ENCODE data around the gene KIF13A. TPM values are rescaled to one million over a fixed set of nuclear protein-coding genes. Genes with fewer than 3 reads are reported as not detected.

The KIF13A gene
- total and polyA plus RNA-seq, 9 of the 15 experiments (the other 6 are each of a cell fraction or from before 2014, with no cell fraction given): 3.6 to 44.3 (median 29.7) TPM

DNA sequence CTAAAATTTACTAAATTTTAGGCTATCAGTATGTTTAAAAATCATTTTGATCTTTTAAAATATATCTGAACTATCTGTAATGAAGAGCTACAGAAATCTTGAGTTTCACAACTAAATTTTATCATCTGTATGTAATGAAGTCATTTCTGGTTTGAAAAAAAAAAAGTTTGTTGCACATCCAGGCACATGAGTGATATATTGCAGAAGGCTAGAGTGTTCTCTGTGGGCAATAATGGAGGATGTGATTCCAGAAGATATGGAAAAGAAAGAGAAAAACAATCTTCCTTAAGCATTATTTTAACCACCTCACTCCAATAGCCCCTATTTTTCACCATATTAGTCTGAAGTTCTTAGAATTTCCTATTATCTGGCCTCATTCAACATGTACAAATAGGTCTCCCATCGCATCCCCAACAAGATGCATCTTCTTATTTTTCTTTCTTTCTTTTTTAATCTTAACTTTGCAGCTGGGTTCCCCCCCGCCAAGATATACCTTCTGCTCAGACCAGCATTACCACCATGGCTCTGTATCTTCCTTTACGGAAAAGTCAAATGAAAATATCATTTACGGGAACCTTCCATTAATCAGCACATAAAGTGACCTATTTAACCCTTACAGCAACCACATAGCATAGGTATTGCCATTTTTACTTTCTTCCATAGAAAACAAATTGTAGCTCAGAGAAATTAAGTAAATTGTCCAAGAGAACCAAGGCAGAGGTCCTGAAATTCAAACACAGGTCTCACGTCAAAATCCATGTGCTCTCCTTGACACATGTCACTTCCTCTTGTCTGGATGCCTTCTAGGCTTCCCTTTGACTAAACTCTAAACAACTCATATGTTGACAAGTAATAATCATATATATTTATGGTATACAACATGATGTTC, 116.9 kb downstream of the KIF13A start:
- FAIRE-seq (no peak), ATAC-seq (peak; percentile 13; the same call in 2 of the 3 replicates)
- H3K4me2 ChIP-seq (ENCODE audit: insufficient read depth, low read length): no peak overlapping the region
- TF ChIP-seq DPF2 (IDR thresholded peaks at IDR 0.05): 0 out of 2 replicates have a peak, but pooled peaks have one; percentile 31
- TF ChIP-seq MLLT1 (IDR thresholded peaks at IDR 0.05): no peak
- no peak for TF ChIP-seq ZBTB8A (IDR thresholded peaks at IDR 0.05; ENCODE audit: partially characterized antibody)
- TF ChIP-seq, protein P1, sequence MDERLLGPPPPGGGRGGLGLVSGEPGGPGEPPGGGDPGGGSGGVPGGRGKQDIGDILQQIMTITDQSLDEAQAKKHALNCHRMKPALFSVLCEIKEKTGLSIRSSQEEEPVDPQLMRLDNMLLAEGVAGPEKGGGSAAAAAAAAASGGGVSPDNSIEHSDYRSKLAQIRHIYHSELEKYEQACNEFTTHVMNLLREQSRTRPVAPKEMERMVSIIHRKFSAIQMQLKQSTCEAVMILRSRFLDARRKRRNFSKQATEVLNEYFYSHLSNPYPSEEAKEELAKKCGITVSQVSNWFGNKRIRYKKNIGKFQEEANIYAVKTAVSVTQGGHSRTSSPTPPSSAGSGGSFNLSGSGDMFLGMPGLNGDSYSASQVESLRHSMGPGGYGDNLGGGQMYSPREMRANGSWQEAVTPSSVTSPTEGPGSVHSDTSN (CRISPR knock-in tag; IDR thresholded peaks at IDR 0.05; ENCODE audit: low read depth): no peak
- TF ChIP-seq, protein P1 (tag; conservative IDR thresholded peaks at IDR 0.05; ENCODE audit: low read depth): peak; percentile 57
- TF ChIP-seq NCOR1 (IDR thresholded peaks at IDR 0.05): peak; percentile 41; the same call in 1 of the 2 replicates

More for the DNA sequence above, 116.9 kb downstream of the KIF13A start:
- H4K20me1 ChIP-seq (replicated peaks; ENCODE audit: control insufficient read depth, insufficient read depth, low read length): no peaks in the 10 kb centered on the region
- peak overlapping the region; percentile 7; the same call in 1 of the 2 replicates for H2AFZ ChIP-seq (ENCODE audit: low read depth, low read length)
- intact Hi-C loops (cut with micrococcal nuclease): no loop called here
- POLR2A ChIA-PET: interaction anchor here (0.6 kb wide), 1 partner anchor 52 kb away, joined by 3 read pairs; no protein-coding TSS in a partner anchor
- in situ Hi-C loops (cut with MboI): no loop called here
- BruUV-seq (replicated peaks): TSS peak; percentile 5
- H3K9me1 ChIP-seq (ENCODE audit: control insufficient read depth, insufficient read depth, low read length): no peaks in the 10 kb centered on the region
- DNase-seq (ENCODE audit: extremely low read depth in 1 of 4, low spot score in 3 of 4): peak in 3 of 4 experiments; percentile 37 to 49 (median 48)
- H3K4me1 ChIP-seq (replicated peaks in 1 of 2; ENCODE audit: control insufficient read depth in 2 of 2, insufficient read depth in 2 of 2, low read length in 2 of 2): peaks cover 21 to 49% of the 10 kb centered on the region in 2 experiments
- no peaks in the 10 kb centered on the region; the same call in 1 of the 2 replicates for H3K9me3 ChIP-seq (replicated peaks; ENCODE audit: control insufficient read depth, insufficient read depth, low read depth, low read length)
- WGBS (ENCODE audit: insufficient coverage, low coverage, missing lambda C conversion rate): 16% methylated on average over 5 of the region's 5 CpGs
- H3K27ac ChIP-seq (ENCODE audit: extremely low read depth, low read depth, low read length): peak overlapping the region; percentile 51; the same call in 1 of the 3 replicates
- CTCF ChIA-PET (ENCODE audit: low intra/inter-chr PET ratio): no interaction called here
- no peaks in the 10 kb centered on the region for H3K27me3 ChIP-seq (ENCODE audit: control insufficient read depth in 2 of 2, insufficient read depth in 2 of 2, low read length in 2 of 2)
- no peak overlapping the region for H3K9ac ChIP-seq (ENCODE audit: insufficient read depth in 1 of 2, low read depth in 2 of 2, low read length in 2 of 2)
- no peak overlapping the region for H3K4me3 ChIP-seq
- peaks cover 9% of the 10 kb centered on the region; the same call in 1 of the 3 replicates for H3K36me3 ChIP-seq (ENCODE audit: control insufficient read depth, insufficient read depth, low read length)
- peaks cover under 1% of the 10 kb centered on the region; the same call in 1 of the 3 replicates for H3K79me2 ChIP-seq (ENCODE audit: control insufficient read depth, insufficient read depth, low read length)
